Measurements from ENCODE around the gene REG3G.
"Not testable (repeated sequence)": the region's sequence is repeated elsewhere in the genome, so short reads cannot be mapped to it uniquely, and the experiment has no call there.

Gene REG3G

DNA sequence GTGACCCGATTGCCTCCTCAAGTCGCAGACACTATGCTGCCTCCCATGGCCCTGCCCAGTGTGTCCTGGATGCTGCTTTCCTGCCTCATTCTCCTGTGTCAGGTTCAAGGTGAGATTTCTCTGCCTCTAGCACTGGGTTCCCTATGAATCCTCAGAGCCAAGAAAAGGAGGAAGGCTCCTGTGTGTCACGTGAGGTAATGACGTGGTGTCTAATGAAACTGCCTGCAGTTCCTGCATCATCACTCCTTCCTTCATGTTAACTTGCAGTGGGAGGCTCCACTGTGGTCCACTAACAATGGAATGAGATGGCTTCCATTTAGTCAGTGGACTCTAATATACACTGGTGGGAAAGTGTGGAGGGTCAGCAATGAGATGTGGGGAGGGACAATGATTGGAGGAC lies 559 bp downstream of the REG3G start:
- no peak for DNase-seq

DNA sequence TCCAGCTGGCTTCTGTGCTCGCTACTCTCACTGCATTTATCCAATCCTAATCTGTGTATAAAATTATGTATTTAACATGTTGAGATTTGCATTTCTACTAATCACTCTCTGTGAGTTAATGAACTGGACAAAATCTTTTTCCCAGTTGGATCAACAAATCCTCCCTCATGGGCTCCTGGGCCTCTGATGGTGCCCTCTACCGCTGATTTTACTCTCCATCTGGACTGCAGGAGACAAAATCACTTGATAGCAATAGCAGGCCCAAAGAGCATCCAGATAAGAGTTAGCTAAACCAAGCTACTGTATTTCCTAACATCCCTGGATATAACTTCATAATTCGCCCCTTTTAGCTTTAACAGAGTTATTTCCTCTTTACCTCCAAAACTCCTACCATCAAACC lies 14.4 kb downstream of the REG3G start:
- no peak for DNase-seq

DNA sequence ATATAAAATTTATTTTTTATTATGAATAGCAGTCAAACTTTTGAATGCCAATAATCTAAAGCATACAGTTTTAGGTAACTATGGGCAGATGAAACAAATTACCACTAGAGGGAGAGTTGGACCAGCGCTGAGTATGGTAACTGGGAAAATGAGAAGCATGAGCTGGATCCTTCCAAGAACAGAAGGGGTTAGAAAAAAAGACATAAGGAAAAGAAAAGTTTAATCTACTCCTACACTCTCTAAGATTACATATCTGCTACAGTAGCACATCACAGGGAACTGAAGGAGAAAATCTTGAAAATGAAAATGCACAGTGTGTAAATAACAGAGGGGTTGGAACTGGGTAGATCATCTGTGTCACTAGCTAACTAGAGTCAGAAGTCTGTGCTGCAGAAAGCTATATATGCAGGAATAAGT lies 15.5 kb downstream of the REG3G start:
- peak; percentile 4 for DNase-seq

DNA sequence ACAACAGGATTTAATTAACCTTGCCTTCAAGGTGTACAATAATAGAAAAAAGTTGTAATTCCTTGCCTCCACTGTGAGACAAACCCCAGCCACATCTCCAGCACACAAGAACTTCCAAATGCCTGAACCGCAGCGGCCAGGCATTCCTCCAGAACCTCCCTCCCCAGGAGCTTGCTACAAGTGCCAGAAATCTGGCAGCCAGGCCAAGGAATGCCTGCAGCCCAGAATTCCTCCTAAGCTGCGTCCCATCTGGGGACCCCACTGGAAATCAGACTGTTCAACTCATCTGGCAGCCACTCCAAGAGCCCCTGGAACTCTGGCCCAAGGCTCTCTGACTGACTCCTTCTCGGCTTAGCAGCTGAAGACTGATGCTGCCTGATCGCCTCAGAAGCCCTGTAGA lies 28.0 kb downstream of the REG3G start:
- not testable (repeated sequence) for DNase-seq

DNA sequence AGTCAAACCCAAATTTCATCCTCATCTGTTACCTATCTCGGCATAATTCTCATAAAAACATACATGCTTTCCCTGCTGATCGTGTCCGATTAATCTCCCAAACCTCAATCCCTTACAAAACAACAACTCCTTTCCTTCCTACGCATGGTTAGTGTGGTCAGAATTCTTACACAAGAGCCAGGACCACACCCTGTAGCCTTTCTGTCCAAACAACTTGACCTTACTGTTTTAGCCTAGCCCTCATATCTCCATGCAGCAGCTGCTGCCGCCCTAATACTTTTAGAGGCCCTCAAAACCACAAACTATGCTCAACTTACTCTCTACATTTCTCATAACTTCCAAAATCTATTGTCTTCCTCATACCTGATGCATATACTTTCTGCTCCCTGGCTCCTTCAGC lies 29.3 kb downstream of the REG3G start:
- DNase-seq, result not testable (repeated sequence)

DNA sequence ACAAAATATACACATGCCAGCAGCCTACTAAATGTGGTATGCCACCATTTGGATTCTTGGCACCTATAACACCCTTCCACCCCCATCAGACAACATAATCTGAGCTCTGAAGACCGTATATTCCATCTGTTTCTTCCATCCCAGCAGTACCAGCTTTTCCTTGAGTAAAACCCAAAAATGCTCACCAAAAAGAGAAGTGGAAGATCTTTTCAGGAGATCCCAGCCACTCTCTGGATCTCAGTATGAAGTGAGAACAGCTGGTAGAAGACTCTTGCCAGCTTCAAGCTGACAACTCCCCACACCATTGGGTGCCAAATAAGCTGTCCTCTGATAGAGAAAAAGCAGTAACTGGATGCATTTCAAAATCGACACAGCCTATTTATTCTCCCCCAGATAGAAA lies 39.7 kb downstream of the REG3G start:
- no peak for DNase-seq

DNA sequence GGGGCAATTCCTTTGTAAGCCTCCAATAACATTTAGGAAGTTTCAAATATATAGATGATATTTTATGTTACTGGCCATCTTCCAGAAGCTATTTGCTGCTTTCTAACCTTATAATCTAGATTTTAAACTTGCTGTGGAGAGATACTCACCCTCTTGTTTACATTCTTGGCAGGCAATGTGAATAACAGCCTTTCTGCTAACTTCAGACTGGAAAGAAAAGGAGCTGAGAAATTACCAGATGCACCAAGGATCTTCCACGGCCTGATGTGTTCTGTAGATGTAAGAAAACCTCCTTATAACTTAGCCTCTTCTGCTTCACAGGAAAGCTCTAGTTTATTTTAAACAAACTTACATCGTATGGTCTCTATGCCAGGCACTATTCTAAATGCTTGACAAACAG lies 45.6 kb downstream of the REG3G start:
- no peak for DNase-seq
